Measurements from ENCODE around the gene PTGER1. TPM values are rescaled to one million over a fixed set of nuclear protein-coding genes. Genes with fewer than 3 reads are reported as not detected.

PTGER1 gene
- total and polyA plus RNA-seq, 2 of the 13 experiments (the other 11 are each of a cell fraction or from before 2014, with no cell fraction given) = 0.13 TPM; not detected in 1

- TF ChIP-seq LRRFIP1 (CRISPR knock-in tag; conservative IDR thresholded peaks at IDR 0.05) (no peak), MXD4 (CRISPR knock-in tag; IDR thresholded peaks at IDR 0.05) (peak; percentile 48; the same call in 1 of the 2 replicates), ZNF788 (CRISPR knock-in tag; IDR thresholded peaks at IDR 0.05; ENCODE audit: borderline replicate concordance) (peak; percentile 67; the same call in 1 of the 2 replicates), GABPB1 (CRISPR knock-in tag; IDR thresholded peaks at IDR 0.05) (peak; percentile 82; the same call in 1 of the 2 replicates), ZNF318 (CRISPR knock-in tag; IDR thresholded peaks at IDR 0.05) (no peak; the same call in 1 of the 2 replicates), MXD1 (CRISPR knock-in tag; IDR thresholded peaks at IDR 0.05) (no peak), ZNF724P (CRISPR knock-in tag; IDR thresholded peaks at IDR 0.05; ENCODE audit: borderline replicate concordance) (no peak), AHR (CRISPR knock-in tag; IDR thresholded peaks at IDR 0.05) (peak; percentile 56; the same call in 1 of the 2 replicates), CHD2 (IDR thresholded peaks at IDR 0.05; ENCODE audit: low read depth, low read length) (no peak), ZNF687 (CRISPR knock-in tag; IDR thresholded peaks at IDR 0.05) (peak; percentile 77), MLX (CRISPR knock-in tag; IDR thresholded peaks at IDR 0.05) (no peak)
Measured at GRCh38 chr19:14517840-14518505, 42.8 kb upstream of the PTGER1 start, which contains the start of gene DNAJB1 (continued).
